Coronary artery (tissue), 2 donors: ENCODE results near the gene SNX5.

ENCODE experiments used
- DNase-seq: peaks from one replicate; pipeline ENCODE4 v3.0.0-alpha.2; 2017; ENCODE audit warnings: low spot score
- H3K27ac ChIP-seq, 2 donors: fragments of 200-600 bp; sonication (generic); one replicate each; pipeline ENCODE4 v1.5.1; 2016 to 2019
- H3K4me3 ChIP-seq: fragments of 200-600 bp; sonication (generic); 2 replicates; pipeline ENCODE4 v1.5.1; 2016; ENCODE audit warnings: mild to moderate bottlenecking, moderate library complexity
- CTCF ChIP-seq: fragments of 200-600 bp; sonication (generic); IDR thresholded peaks from one replicate; pipeline ENCODE4 v1.5.1; 2019; ENCODE audit warnings: antibody characterized with exemption

The SNX5 gene

GRCh38 chr20:17972121-17972520 lies 3.5 kb upstream of the SNX5 start:
- DNase-seq: no peak
- peak overlapping the region; percentile 32 for H3K4me3 ChIP-seq
- TF ChIP-seq CTCF: no peak
- H3K27ac ChIP-seq: peak overlapping the region; percentile 50 to 60

- no peak for TF ChIP-seq CTCF
- no peak for DNase-seq
These were observed 2.9 kb upstream of the SNX5 start for GRCh38 chr20:17971300-17972013.

GRCh38 chr20:17969884-17970409 lies 1.4 kb upstream of the SNX5 start:
- DNase-seq: no peak
- Histone ChIP-seq H3K4me3 (peak overlapping the region; percentile 84), H3K27ac (peak overlapping the region; percentile 92 to 93)
- no peak for TF ChIP-seq CTCF

More at GRCh38 chr20:17971300-17972013, 2.9 kb upstream of the SNX5 start:
- Histone ChIP-seq H3K27ac (peak overlapping the region; percentile 50 to 60), H3K4me3 (peak overlapping the region; percentile 32)

- H3K4me3 ChIP-seq: peak overlapping the region; percentile 84
- H3K27ac ChIP-seq: peak overlapping the region; percentile 92 to 93
- no peak for TF ChIP-seq CTCF
- DNase-seq: no peak
These were observed 787 bp upstream of the SNX5 start for GRCh38 chr20:17969278-17969883.

- peak overlapping the region; percentile 92 to 93 for H3K27ac ChIP-seq
- peak overlapping the region; percentile 84 for H3K4me3 ChIP-seq
- peak; percentile 77 for DNase-seq
- TF ChIP-seq CTCF: no peak
These were observed 851 bp downstream of the SNX5 start for GRCh38 chr20:17967521-17968365.

GRCh38 chr20:17966432-17967310 lies 1.9 kb downstream of the SNX5 start:
- DNase-seq: no peak
- peak overlapping the region; percentile 69 to 92 for H3K27ac ChIP-seq
- H3K4me3 ChIP-seq: peak overlapping the region; percentile 84
- TF ChIP-seq CTCF: no peak
